Trophoblast cell (in vitro differentiated cells and primary cell): Measurements from ENCODE around the gene NCOA6.

Experiments used
- DNase-seq, 2 donors: peaks; one replicate each; pipeline ENCODE4 v3.0.0-alpha.2; 2016
- H2AFZ ChIP-seq: 2 replicates; pipeline ENCODE4 v1.6.1; 2013; ENCODE audit warnings: low read length, moderate library complexity, mild to moderate bottlenecking; ENCODE audit not compliant: insufficient read depth, poor library complexity
- H2AK5ac ChIP-seq: 2 replicates; pipeline ENCODE4 v1.6.1; 2013; ENCODE audit warnings: mild to moderate bottlenecking, low read length
- H2BK120ac ChIP-seq: 2 replicates; pipeline ENCODE4 v1.6.1; 2013; ENCODE audit warnings: low read length, mild to moderate bottlenecking, moderate library complexity; ENCODE audit not compliant: insufficient read depth, poor library complexity
- H2BK12ac ChIP-seq: 2 replicates; pipeline ENCODE4 v1.6.1; 2013; ENCODE audit warnings: mild to moderate bottlenecking, low read length, moderate library complexity
- H2BK5ac ChIP-seq: 2 replicates; pipeline ENCODE4 v1.6.1; 2013; ENCODE audit warnings: low read length, low read depth, moderate library complexity, mild to moderate bottlenecking; ENCODE audit not compliant: poor library complexity
- H3K14ac ChIP-seq: 2 replicates; pipeline ENCODE4 v1.6.1; 2013; ENCODE audit warnings: mild to moderate bottlenecking, low read length
- H3K18ac ChIP-seq: 2 replicates; pipeline ENCODE4 v1.6.1; 2013; ENCODE audit warnings: mild to moderate bottlenecking, low read length
- H3K23ac ChIP-seq: 2 replicates; pipeline ENCODE4 v1.6.1; 2013; ENCODE audit warnings: low read length
- H3K27ac ChIP-seq: 2 replicates; pipeline ENCODE4 v1.5.1; 2013; ENCODE audit warnings: low read depth, mild to moderate bottlenecking, inconsistent platforms, low read length, moderate library complexity
- H3K27me3 ChIP-seq: 2 replicates; pipeline ENCODE4 v1.6.1; 2013; ENCODE audit warnings: inconsistent platforms, mild to moderate bottlenecking, low read length, moderate library complexity; ENCODE audit not compliant: insufficient read depth
- H3K36me3 ChIP-seq, 2 experiments: 1 replicate in 1 of 2; 2 replicates in 1 of 2; pipeline ENCODE4 v1.6.1; 2013; ENCODE audit warnings: low read length in 2 of 2, mild to moderate bottlenecking in 2 of 2, moderate library complexity in 1 of 2; ENCODE audit not compliant: insufficient read depth in 2 of 2, control insufficient read depth in 1 of 2
- H3K4ac ChIP-seq: 2 replicates; pipeline ENCODE4 v1.6.1; 2013; ENCODE audit warnings: low read depth, mild to moderate bottlenecking, low read length, moderate library complexity
- H3K4me1 ChIP-seq, 2 experiments: 1 replicate in 1 of 2; 2 replicates in 1 of 2; pipeline ENCODE4 v1.6.1; 2013; ENCODE audit warnings: low read length in 2 of 2, mild to moderate bottlenecking in 2 of 2, moderate library complexity in 1 of 2; ENCODE audit not compliant: insufficient read depth in 2 of 2, control insufficient read depth in 1 of 2
- H3K4me2 ChIP-seq: 2 replicates; pipeline ENCODE4 v1.6.1; 2013; ENCODE audit warnings: inconsistent platforms, mild to moderate bottlenecking, low read length, moderate library complexity
- H3K4me3 ChIP-seq: 2 replicates; pipeline ENCODE4 v1.5.1; 2013; ENCODE audit warnings: mild to moderate bottlenecking, low read depth, low read length, inconsistent platforms
- H3K79me1 ChIP-seq: one replicate; pipeline ENCODE4 v1.6.1; 2013; ENCODE audit warnings: low read length
- H3K79me2 ChIP-seq: 2 replicates; pipeline ENCODE4 v1.6.1; 2013; ENCODE audit warnings: low read length, mild to moderate bottlenecking; ENCODE audit not compliant: control insufficient read depth, insufficient read depth, poor library complexity
- H3K9ac ChIP-seq: 2 replicates; pipeline ENCODE4 v1.6.1; 2013; ENCODE audit warnings: mild to moderate bottlenecking, low read length
- H3K9me3 ChIP-seq: 2 replicates; pipeline ENCODE4 v1.6.1; 2013; ENCODE audit warnings: low read depth, mild to moderate bottlenecking, control low read depth, inconsistent platforms, low read length; ENCODE audit not compliant: insufficient read depth
- H4K12ac ChIP-seq: 2 replicates; pipeline ENCODE4 v1.6.1; 2013; ENCODE audit warnings: low read depth, mild to moderate bottlenecking, low read length, moderate library complexity
- H4K8ac ChIP-seq: 2 replicates; pipeline ENCODE4 v1.6.1; 2013; ENCODE audit warnings: low read depth, mild to moderate bottlenecking, low read length, moderate library complexity
- H4K91ac ChIP-seq: one replicate; pipeline ENCODE4 v1.6.1; 2013; ENCODE audit warnings: low read depth, mild to moderate bottlenecking, low read length, moderate library complexity
- WGBS: extraction: QIAGEN DNeasy Blood & Tissue Kit; methylation state at CpG from one replicate; pipeline ENCODE4 v1.1.7; 2013; ENCODE audit warnings: missing lambda C conversion rate; ENCODE audit not compliant: insufficient read length, insufficient coverage; ENCODE audit errors: extremely low coverage; 5-methylcytosine and 5-hydroxymethylcytosine counted together

The NCOA6 gene

GRCh38 chr20:34852298-34852697 lies 26.8 kb upstream of the NCOA6 start:
- no peak overlapping the region for H3K23ac ChIP-seq

GRCh38 chr20:34850969-34851368 lies 25.5 kb upstream of the NCOA6 start:
- H3K14ac ChIP-seq = no peak overlapping the region
- DNase-seq = peak in 1 of 2 donors; percentile 7
- no peak overlapping the region for H2BK120ac ChIP-seq
- peaks cover 26 to 38% of the 10 kb centered on the region in 2 experiments for H3K36me3 ChIP-seq
- H2AK5ac ChIP-seq = no peak overlapping the region
- no peaks in the 10 kb centered on the region for H3K27me3 ChIP-seq
- no peak overlapping the region for H3K4ac ChIP-seq
- H4K8ac ChIP-seq = no peak overlapping the region
- no CpG with 5 or more reads among the region's 14 CpGs for WGBS
- no peak overlapping the region for H2BK5ac ChIP-seq
- H3K23ac ChIP-seq = no peak overlapping the region
- H4K91ac ChIP-seq = no peak overlapping the region
- no peak overlapping the region for H3K4me3 ChIP-seq
- no peaks in the 10 kb centered on the region for H3K79me2 ChIP-seq
- H3K4me1 ChIP-seq = no peaks in the 10 kb centered on the region
- H2AFZ ChIP-seq = no peak overlapping the region
- H2BK12ac ChIP-seq = no peak overlapping the region
- no peaks in the 10 kb centered on the region for H3K79me1 ChIP-seq
- no peak overlapping the region for H4K12ac ChIP-seq
- H3K4me2 ChIP-seq = no peak overlapping the region
- no peak overlapping the region for H3K9ac ChIP-seq
- no peak overlapping the region for H3K27ac ChIP-seq
- H3K9me3 ChIP-seq = peaks cover 2% of the 10 kb centered on the region
- H3K18ac ChIP-seq = no peak overlapping the region

More at GRCh38 chr20:34852298-34852697, 26.8 kb upstream of the NCOA6 start:
- Histone ChIP-seq H3K9me3 (peaks cover 4% of the 10 kb centered on the region), H2AFZ (no peak overlapping the region), H2BK12ac (no peak overlapping the region), H4K8ac (no peak overlapping the region), H3K36me3 (peaks cover 26 to 43% of the 10 kb centered on the region in 2 experiments), H3K79me2 (no peaks in the 10 kb centered on the region), H3K4me2 (no peak overlapping the region), H3K9ac (no peak overlapping the region), H2AK5ac (no peak overlapping the region), H2BK120ac (no peak overlapping the region), H3K4me1 (no peaks in the 10 kb centered on the region), H4K91ac (no peak overlapping the region), H3K79me1 (no peaks in the 10 kb centered on the region), H3K18ac (no peak overlapping the region), H3K4ac (no peak overlapping the region), H4K12ac (no peak overlapping the region), H3K27ac (no peak overlapping the region), H3K4me3 (no peak overlapping the region), H3K14ac (no peak overlapping the region), H2BK5ac (no peak overlapping the region), H3K27me3 (no peaks in the 10 kb centered on the region)
- no CpG with 5 or more reads among the region's 4 CpGs for WGBS
- no peak for DNase-seq

- no peaks in the 10 kb centered on the region for H3K79me1 ChIP-seq
- no peak overlapping the region for H4K91ac ChIP-seq
- H2BK12ac ChIP-seq = no peak overlapping the region
- H3K4me3 ChIP-seq = no peak overlapping the region
- no peak overlapping the region for H3K23ac ChIP-seq
- H2AK5ac ChIP-seq = no peak overlapping the region
- no peak overlapping the region for H3K18ac ChIP-seq
- H2AFZ ChIP-seq = no peak overlapping the region
- no peaks in the 10 kb centered on the region for H3K27me3 ChIP-seq
- H3K36me3 ChIP-seq = peaks cover 23 to 32% of the 10 kb centered on the region in 2 experiments
- no peak for DNase-seq
- H4K8ac ChIP-seq = no peak overlapping the region
- no peak overlapping the region for H4K12ac ChIP-seq
- H3K4me2 ChIP-seq = no peak overlapping the region
- H2BK120ac ChIP-seq = no peak overlapping the region
- H3K79me2 ChIP-seq = no peaks in the 10 kb centered on the region
- H3K4ac ChIP-seq = no peak overlapping the region
- H3K27ac ChIP-seq = no peak overlapping the region
- H3K9me3 ChIP-seq = peaks cover 2% of the 10 kb centered on the region
- H3K9ac ChIP-seq = no peak overlapping the region
- no peak overlapping the region for H3K14ac ChIP-seq
- H2BK5ac ChIP-seq = no peak overlapping the region
- no CpG with 5 or more reads among the region's 9 CpGs for WGBS
- H3K4me1 ChIP-seq = no peaks in the 10 kb centered on the region
Observed at GRCh38 chr20:34849778-34850177, 24.3 kb upstream of the NCOA6 start.

DNA sequence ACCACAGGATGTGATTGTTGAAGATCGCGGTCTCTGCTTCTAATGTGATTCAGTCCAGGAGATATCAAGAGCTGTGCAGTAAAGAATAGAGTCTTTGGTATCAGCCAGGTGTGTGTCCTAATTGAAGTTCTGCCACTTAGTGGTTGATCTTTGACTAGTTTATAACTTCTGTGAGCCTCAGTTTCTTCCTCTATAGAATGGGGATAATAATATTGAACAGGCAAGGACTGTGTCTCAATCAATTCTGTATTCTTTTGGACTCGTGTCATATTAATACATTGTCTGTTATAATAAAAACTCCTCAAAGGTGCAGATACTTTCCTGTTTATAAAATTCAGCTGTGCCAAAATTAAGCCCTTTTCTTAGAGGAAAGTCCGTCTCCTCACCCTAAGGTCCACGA lies 23.1 kb upstream of the NCOA6 start:
- peaks cover 2% of the 10 kb centered on the region for H3K9me3 ChIP-seq
- H2AFZ ChIP-seq = no peak overlapping the region
- no peak overlapping the region for H3K9ac ChIP-seq
- H3K14ac ChIP-seq = no peak overlapping the region
- no peaks in the 10 kb centered on the region for H3K27me3 ChIP-seq
- DNase-seq = no peak
- H4K91ac ChIP-seq = no peak overlapping the region
- H3K4me2 ChIP-seq = no peak overlapping the region
- no peaks in the 10 kb centered on the region for H3K79me1 ChIP-seq
- no peak overlapping the region for H2BK120ac ChIP-seq
- H3K4me3 ChIP-seq = no peak overlapping the region
- no peak overlapping the region for H2BK5ac ChIP-seq
- no peak overlapping the region for H3K23ac ChIP-seq
- H4K8ac ChIP-seq = no peak overlapping the region
- H4K12ac ChIP-seq = no peak overlapping the region
- WGBS = no CpG with 5 or more reads among the region's 5 CpGs
- no peak overlapping the region for H2AK5ac ChIP-seq
- H3K27ac ChIP-seq = no peak overlapping the region
- peaks cover 20 to 26% of the 10 kb centered on the region in 2 experiments for H3K36me3 ChIP-seq
- H3K4ac ChIP-seq = no peak overlapping the region
- no peaks in the 10 kb centered on the region for H3K4me1 ChIP-seq
- H2BK12ac ChIP-seq = no peak overlapping the region
- no peak overlapping the region for H3K18ac ChIP-seq
- H3K79me2 ChIP-seq = no peaks in the 10 kb centered on the region
